Measurements from ENCODE around the gene MSRB1. TPM values are rescaled to one million over a fixed set of nuclear protein-coding genes. Genes with fewer than 3 reads are reported as not detected.
A peak's percentile ranks its signal among the peaks of the same experiment; 100 is the strongest.

Gene MSRB1
- total and polyA plus RNA-seq, 2 of the 13 experiments (the other 11 are each of a cell fraction or from before 2014, with no cell fraction given), result 32.1 to 75.4 TPM

- Histone ChIP-seq H4K20me1 (ENCODE audit: insufficient read depth, low read length) (no peaks in the 10 kb centered on the region), H3K27ac (ENCODE audit: extremely low read length, insufficient read depth, low read length) (no peak within 1 kb of the TSS), H3K79me2 (ENCODE audit: insufficient read depth, low read length) (peaks cover 13% of the 10 kb centered on the region), H2AFZ (ENCODE audit: low read length) (no peak within 1 kb of the TSS), H3K27me3 (ENCODE audit: control insufficient read depth in 1 of 2, insufficient read depth in 2 of 2, low read length in 2 of 2) (no peaks in the 10 kb centered on the region), H3K4me1 (ENCODE audit: insufficient read depth, low read length) (peaks cover 37% of the 10 kb centered on the region), H3K9ac (ENCODE audit: insufficient read depth, low read depth, low read length) (0 out of 2 replicates have a peak within 1 kb of the TSS, but pooled peaks have one; percentile 4), H3K4me2 (ENCODE audit: low read depth, low read length) (no peak within 1 kb of the TSS), H3K4me3 (replicated peaks in 1 of 3; ENCODE audit: insufficient read depth in 1 of 3, low read depth in 2 of 3, low read length in 3 of 3) (no peak within 1 kb of the TSS), H3K36me3 (replicated peaks in 1 of 2; ENCODE audit: control insufficient read depth in 1 of 2, insufficient read depth in 2 of 2, low read length in 2 of 2) (peaks cover 14 to 22% of the 10 kb centered on the region in 2 experiments; a peak in 4 of 5 replicates), H3K9me3 (ENCODE audit: low read length) (no peaks in the 10 kb centered on the region)
- in situ Hi-C loops (cut with HindIII; ENCODE audit: extremely low pct_ligation_motif_present, low pct_unique_long_range_greater_than_20kb) (no loop called here), intact Hi-C loops (cut with micrococcal nuclease; ENCODE audit: unreplicated experiment) (no loop called here)
- POLR2A ChIA-PET, result interaction anchor here (0.7 to 6.8 kb wide), 4 partner anchors 17 to 41 kb away, joined by 3 to 62 read pairs (median 3); partner anchors contain the start of gene RPS2
- DNase-seq (ENCODE audit: low spot score) (no peak), FAIRE-seq (no peak), ATAC-seq (no peak)
- BruUV-seq (replicated peaks), result no TSS peak
- no peak for TF ChIP-seq KDM5B (CRISPR knock-in tag; IDR thresholded peaks at IDR 0.05; ENCODE audit: borderline replicate concordance)
- TF ChIP-seq FLYWCH1 (CRISPR knock-in tag; IDR thresholded peaks at IDR 0.05), result no peak
- no peak for TF ChIP-seq ZNF674 (CRISPR knock-in tag; IDR thresholded peaks at IDR 0.05; ENCODE audit: low read depth)
- no peak for TF ChIP-seq ZC3H13 (CRISPR knock-in tag; IDR thresholded peaks at IDR 0.05)
- no peak for TF ChIP-seq ZNF660 (CRISPR knock-in tag; IDR thresholded peaks at IDR 0.05; ENCODE audit: borderline replicate concordance, low read depth)
- TF ChIP-seq SMYD3 (CRISPR knock-in tag; IDR thresholded peaks at IDR 0.05), result no peak
- TF ChIP-seq SOX13 (IDR thresholded peaks at IDR 0.05), result no peak
- TF ChIP-seq SOX13 (CRISPR knock-in tag; conservative IDR thresholded peaks at IDR 0.05 in 1 of 2, IDR thresholded peaks at IDR 0.05 in 1 of 2), result no peak
- no peak for TF ChIP-seq EP300 (IDR thresholded peaks at IDR 0.05; ENCODE audit: low read depth in 2 of 2, low read length in 2 of 2)
- TF ChIP-seq EP300 (CRISPR knock-in tag; IDR thresholded peaks at IDR 0.05; ENCODE audit: borderline replicate concordance), result no peak
- TF ChIP-seq ADNP (CRISPR knock-in tag; IDR thresholded peaks at IDR 0.05), result no peak
- no peak for TF ChIP-seq ZNF121 (CRISPR knock-in tag; IDR thresholded peaks at IDR 0.05)
- no peak for TF ChIP-seq NFKBIZ (CRISPR knock-in tag; IDR thresholded peaks at IDR 0.05)
- no peak for TF ChIP-seq ZBTB20 (CRISPR knock-in tag; IDR thresholded peaks at IDR 0.05; ENCODE audit: borderline replicate concordance, low read depth)
- TF ChIP-seq DR1 (CRISPR knock-in tag; IDR thresholded peaks at IDR 0.05), result no peak
- no peak for TF ChIP-seq YEATS2 (CRISPR knock-in tag; IDR thresholded peaks at IDR 0.05; ENCODE audit: borderline replicate concordance)
- CTCF ChIA-PET (ENCODE audit: low intra/inter-chr PET ratio, low total read pairs), result no interaction called here
- 89% methylated on average over 6 of the region's 6 CpGs for WGBS (ENCODE audit: low lambda C conversion rate)
Measured at GRCh38 chr16:1981398-1981836, 38.4 kb upstream of the MSRB1 start, which contains the start of gene NOXO1. NOXO1 (minus strand) TSS chr16:1981469; CDS start chr16:1981179, 290 bp downstream.

All from HepG2 (cell line).